Measurements from ENCODE around the gene SULF2.

SULF2 gene

DNA sequence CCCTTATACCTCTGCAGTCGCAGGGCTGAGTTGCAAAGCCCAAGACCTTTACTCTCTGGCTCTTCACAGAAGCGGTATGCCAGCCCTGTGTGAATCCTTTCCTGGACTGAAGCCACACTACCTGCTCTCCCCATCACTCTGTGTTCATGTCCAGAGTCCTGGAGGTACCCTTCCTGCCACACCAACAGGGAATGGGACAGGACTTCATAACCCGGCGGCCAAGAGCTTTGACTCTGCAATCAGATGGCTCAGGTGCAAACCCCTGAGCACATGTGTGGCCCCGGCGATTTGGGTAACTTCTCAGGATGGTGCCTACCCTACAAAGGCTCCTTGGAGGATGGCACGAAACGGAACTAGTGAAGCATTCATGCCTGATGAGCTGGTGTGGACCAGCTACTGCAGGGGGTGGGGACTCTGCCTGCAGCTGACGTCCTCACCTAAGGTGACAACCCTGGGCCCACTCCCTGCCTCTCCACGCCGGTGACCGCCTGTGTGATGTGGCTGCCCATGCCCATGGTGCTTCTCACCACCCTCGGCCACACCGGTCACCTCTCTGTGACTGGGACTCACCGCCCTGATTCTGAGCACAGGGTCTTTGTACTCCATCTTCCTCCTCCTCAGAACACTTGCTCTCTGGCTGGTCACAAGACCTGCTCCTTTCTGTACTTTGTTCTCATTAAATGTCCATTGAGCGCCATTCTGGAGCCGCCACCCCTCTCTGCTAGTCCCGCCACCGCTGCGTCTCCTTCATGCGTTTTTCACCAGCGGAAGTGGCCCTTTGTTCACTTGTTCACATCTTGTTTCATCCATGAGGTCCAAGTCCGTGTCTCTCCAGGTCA is 116.7 kb downstream of the SULF2 start:
- no peak for DNase-seq (ENCODE audit: low read depth)

DNA sequence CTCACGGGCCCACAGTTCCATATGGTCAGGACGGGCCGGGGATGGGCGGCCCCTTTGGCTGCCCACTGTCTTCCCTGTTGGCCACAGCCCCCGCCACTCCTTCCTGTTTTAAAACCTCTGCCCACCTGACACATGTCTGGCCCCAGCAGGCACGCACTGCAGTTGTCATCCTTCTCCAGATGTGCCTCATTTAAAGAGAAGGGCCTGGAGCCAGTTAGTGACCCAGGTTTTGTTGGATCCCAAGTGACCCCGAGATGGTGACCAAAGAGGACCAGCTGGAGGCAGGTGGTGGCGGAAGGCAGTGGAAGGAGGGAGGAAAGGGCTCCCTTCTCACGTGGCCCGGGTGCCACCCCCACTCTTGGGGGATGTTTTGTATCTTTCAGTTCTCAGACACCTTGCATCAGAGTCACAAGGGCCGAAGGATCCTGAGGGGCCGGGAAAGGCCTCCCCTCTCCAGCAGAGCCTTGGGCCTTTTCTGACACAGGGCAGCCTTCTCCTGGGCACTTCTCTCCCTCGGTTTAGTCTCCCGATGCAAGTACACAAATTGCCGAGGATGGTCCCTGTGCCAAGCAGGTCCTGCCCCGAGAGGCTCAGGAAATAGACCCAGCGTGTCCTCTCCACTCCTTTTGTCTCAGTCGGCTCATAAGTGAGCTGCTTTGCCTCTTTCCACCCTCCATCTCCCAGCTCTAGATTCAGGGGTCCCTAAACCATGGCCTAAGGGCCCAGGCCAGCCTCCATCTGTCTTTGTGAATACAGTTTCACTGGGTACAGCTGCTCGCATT is 117.6 kb downstream of the SULF2 start:
- no peak for DNase-seq (ENCODE audit: low read depth)

DNA sequence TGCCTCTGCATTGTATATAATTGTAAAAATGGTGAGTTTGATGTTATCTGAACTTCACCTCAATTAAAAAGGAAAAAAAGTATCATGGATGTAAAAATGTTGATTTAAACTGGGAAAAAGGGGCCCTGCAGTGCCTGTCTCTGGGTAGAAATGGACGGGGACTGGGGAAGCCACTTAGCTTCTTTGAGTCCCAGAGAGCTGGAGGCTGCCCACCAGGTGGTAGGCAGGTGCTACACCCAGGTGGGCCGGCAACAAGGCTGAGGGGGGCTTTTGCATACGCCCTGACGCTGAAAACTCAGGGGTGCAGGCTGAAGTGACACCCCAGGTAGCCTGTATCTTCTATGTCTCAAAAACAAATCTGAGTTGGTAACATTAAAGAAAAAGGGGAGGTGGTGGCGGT is 118.2 kb downstream of the SULF2 start:
- DNase-seq (ENCODE audit: low read depth) = no peak

DNA sequence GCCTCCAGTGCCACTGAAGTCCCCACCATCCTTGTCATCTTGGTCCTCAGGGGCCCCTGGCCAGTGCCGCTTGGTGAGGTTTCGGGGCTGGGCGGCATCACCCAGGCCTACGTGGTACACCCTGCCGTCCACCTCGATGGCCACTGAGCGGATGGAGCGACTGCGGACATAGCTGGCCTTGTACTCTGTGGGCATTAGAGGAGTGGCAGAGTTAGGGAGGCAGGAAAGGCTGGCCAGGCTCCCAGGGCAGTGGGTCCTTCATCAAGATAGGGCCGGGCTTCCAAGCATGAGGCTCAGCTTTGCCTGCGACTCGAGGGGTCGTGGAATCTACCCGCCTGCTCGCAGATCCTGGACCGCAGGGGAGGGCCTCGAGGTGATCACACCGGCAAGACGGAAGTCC is 119.0 kb downstream of the SULF2 start:
- no peak for DNase-seq (ENCODE audit: low read depth)

DNA sequence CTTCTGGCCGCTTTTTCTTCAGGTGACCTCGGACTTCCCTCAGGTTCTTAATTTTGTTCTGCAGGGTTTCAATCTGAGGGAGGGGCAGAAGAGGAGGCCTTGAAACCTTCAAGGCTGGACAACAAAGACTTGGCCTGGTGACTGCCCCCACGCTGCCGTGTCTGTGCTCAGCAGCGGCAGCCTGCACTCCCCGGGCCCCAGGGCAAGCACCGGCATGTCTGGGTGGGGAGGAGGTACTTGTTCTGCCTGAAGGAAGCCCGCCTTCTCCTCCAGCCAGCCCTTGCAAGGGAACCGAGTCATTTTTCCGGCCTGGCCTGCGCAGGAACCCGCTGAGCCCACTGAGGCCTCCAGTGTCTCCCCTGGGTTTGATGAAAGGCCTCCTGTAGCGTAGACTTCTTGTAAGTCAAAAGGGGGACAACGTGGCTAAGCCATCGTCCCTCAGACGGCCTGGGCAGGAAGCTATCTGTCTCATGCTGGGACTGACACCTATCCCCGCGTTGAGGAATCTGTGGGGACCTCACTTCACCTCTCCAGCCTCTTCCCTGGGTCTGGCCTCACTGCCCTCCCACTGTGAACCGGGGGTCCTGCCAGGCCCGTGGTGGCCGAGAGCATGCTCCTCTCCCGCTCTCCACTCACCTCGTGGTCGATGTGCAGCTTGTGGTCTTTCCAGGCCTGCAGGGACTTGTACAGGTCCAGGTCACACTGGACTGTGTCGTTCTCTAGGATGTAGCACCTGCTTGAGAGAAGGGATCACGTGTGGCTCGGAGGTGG is 119.9 kb downstream of the SULF2 start:
- no peak for DNase-seq (ENCODE audit: low read depth)

DNA sequence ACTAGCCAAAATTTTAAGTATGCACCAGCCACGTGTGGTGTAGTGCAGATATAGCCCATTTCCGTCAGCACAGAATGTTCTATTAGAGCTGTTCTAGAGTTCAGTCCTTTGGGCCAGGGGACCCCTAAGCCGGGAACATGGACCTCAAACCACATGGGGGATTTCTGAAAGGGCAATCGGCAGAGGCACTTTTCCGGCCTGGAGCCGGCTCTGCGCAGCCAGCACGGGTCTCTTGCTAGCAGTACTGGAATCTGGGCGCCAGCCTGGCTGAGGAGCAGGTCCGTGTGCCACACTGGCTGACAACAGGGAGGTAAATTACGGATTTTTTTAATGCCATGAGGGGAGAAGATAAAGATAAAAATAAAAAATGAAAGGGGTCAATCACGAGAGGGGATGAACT is 120.5 kb downstream of the SULF2 start:
- no peak for DNase-seq (ENCODE audit: low read depth)

DNA sequence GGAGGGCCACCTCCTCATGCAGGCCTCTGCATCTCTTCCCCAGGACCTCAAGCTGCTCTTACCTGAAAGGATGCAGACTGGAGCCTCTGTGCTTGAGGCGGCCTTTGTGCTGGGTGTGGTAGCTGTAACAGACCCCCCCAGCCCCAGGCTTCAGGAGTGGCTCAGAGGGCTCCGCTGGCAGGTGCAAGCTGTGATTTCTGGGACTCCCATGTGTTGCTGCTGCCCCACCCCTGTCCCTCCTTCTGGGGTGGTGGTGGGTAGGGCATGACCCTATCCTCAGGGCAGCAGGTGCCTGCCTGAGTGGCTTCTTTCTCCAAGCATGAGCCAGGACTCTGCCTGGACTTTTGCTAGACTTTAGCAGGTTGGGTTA is 121.2 kb downstream of the SULF2 start:
- DNase-seq (ENCODE audit: low read depth) = no peak

DNA sequence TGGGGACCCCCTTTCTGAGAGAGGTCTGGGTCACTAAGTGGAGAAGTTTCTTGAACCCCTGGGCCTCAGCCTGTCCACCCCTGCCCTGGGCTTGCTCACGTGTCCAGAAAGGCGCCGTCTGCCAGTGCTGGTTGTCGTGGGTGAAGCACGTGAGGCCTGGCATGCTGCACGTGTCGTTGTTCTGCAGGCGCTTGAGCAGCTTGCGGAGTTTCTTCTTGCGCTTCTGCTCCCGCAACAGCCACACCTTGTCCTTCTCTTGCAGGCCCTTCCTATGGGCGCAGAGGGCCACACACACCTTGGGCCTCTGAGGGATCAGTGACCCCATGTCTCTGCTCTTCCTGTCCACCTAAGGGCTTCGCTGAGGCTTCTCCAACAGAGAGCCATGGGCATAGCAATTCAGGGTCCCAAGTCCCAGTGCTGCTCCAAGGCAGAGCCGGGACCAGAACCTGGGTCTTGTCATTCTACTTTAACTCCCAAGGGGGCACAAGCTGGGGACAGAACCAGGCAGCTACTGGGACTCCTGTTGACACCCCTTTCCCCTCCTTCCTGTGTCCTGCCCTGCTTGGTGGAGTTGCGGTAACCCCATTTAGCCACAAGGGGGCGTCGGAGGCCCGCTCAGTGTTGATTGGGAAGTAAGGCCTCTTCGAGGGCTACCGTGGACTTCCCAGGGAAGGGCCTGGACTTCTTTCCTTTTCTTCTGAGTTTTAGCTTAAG is 121.8 kb downstream of the SULF2 start:
- DNase-seq (ENCODE audit: low read depth) = peak; percentile 53

DNA sequence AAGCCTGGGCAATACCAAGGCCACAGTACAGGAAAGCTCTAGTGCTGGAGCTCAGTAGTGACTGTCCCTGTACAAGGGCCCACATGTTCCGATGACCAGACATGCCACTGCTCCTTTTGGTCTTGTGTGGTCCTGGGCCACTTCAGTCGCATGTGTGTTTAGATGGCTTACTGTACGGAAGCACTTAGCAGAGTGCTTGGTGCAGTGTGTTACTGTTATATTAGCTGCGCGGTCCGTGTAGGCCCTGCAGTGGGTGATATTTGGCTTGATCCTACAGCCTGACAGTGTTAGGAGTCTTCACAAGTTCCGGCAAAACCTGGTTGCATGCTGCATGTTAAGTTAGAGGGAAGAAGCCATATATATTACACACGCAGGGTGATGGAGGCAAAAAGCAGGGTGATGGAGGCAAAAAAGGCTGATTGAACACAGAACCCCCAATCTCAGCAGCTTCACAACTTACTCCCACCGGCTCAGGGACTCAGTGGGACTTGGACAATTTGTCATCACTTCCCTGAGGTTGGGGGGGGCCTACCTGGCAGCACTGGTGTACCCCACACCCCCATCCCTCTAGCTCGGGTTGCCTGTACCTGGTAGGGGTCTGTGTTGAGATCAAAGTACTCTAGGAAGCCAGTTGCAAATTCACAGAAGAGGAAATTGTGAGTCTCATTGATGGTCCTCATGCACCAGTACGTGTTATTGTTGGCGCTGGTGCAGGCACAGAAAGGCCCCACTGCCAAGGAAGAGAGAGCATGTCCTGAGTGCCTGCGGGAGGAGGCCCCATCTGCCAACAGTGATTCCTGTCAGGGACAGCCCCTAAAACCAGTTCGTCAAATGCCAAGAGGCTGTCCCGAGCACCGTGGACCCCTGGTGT is 122.6 kb downstream of the SULF2 start:
- DNase-seq (ENCODE audit: low read depth) = no peak

DNA sequence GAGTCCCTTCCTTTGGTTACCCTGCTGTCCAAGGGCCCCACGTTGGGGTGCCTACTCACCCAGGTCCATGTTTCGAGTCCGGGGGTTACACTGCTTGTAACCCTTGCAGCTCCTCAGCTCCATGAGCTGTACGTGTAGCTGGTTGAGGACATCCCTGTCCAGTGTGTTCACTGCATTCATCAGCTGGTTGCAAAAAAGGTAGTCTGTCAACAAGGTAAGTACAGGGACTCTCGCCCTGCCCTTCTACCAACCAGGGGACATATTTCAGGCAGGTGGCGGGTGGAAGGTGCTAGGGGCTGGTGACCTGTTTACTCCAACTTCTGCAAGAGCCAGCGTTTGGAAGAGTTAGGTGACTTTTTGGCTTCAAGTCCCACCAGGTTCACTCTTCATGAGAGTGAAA is 123.6 kb downstream of the SULF2 start:
- no peak for DNase-seq (ENCODE audit: low read depth)

DNA sequence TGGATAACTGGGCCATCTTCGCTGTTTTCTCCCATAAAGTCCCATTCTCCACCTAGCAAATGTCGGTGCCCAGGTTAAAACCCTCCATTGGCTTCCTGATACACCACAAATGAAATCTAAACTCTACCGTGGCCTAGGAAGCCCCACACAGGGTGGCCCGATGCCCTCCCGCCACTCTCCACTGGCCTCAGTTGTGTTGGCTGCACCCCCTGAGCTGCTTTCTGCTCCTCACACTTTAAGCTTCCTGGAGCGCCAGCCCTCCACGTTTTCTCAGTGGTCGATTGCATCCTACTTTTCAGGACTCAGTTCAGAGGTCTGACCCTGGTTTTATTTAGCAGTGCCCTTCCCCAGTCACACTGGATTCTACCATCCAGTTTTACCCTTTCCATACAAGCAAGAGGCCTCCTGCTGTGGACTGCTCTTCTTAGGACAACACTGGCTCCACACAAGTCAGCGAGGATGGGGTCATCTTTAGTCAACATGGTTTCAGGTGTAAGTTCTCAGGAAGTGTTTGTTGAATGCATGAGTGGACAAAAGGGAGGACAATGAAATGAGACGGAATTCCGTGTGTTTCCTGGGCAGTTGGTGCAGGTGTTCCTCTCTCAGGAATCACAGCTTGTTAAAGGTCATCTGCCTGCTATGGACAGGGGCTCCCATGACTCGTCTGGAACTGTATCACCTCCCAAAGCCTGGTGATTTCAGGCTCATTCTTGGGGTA is 124.1 kb downstream of the SULF2 start:
- no peak for DNase-seq (ENCODE audit: low read depth)

DNA sequence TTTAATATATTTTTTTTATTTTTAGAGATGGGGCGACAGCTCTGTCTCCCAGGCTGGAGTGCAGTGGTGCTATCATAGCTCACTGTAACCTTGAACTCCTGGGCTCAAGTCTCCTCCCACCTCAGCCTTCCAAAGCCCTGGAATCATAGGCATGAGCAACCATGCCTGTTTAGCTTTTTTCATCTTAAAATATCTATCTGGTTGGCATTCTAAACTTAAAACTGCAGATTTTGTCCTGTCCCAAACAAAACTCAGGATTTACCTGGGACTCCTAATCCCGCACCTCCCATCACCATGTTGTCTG is 124.7 kb downstream of the SULF2 start:
- DNase-seq (ENCODE audit: low read depth) = no peak

DNA sequence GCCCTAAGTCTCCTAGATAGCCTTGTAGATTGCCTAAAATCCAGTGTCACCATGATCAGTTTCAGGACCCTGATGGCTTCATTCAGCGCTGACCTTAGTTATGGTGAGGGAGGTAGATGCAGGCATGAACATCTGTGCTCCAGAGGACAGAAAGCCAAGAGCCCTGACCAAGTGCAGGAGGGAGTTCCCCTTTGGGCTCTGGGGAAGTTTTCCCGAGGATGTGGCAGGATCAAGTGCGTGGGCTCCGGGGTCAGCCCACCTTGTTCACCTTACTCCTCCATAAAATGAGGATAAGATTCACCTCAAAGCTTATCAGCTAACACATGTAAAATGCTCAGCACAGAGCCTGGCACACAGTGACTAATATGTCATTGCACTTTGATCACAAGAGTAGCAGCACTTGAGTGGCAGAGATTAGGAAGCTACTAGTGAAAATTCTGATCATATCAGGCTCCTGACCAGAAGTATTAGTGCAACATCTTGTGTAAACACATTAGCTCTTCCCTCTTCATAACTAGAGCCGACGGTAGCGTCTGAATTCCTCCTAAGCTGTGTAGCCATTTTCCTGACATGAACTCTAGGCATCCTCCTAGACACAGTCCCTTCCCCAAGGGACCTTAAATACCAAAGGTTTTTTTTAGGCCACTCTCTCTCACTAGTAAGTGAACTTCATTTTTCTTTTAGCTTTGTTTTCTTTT is 125.2 kb downstream of the SULF2 start:
- DNase-seq (ENCODE audit: low read depth) = no peak

DNA sequence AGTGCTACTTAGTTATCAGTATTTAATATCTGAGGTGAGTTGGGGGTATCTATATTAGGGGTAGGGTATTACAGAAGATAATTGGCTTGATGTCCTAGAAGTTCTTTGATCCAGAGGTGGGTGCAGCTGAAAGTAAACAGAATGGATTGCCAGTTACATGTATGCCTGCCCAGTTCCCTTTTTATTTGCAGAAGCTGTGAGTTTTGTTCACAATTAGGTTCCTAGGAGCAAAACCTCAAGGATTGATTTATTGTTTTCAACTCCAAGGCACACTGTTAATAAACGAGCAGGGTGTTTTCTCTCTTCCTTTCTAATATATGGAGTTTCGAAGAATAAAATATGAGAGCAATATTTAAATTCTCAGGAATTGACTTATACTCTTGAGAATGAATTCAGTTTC is 129.0 kb downstream of the SULF2 start:
- no peak for DNase-seq (ENCODE audit: low read depth)

DNA sequence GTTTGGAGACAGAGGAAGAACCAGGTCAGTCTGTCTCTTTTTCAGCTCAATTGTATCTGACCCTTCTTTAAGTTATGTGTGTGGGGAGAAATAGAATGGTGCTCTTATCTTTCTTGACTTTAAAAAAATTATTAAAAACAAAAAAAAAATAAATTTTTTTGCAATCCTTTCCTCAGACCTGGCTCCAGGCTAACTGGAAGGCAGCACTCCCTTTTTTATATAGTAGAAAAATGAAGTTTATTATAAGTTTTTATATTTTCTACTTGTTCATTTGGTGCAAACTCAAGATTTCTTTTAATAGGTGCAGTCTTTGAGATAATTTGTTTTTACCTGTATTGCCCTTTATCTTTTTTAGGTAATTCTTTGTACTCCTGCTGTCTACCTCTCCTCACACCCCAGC is 129.6 kb downstream of the SULF2 start:
- DNase-seq (ENCODE audit: low read depth) = no peak

DNA sequence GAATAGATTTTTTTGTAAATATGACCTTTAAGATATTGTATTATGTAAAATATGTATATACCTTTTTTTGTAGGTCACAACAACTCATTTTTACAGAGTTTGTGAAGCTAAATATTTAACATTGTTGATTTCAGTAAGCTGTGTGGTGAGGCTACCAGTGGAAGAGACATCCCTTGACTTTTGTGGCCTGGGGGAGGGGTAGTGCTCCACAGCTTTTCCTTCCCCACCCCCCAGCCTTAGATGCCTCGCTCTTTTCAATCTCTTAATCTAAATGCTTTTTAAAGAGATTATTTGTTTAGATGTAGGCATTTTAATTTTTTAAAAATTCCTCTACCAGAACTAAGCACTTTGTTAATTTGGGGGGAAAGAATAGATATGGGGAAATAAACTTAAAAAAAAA is 130.9 kb downstream of the SULF2 start:
- no peak for DNase-seq (ENCODE audit: low read depth)

DNA sequence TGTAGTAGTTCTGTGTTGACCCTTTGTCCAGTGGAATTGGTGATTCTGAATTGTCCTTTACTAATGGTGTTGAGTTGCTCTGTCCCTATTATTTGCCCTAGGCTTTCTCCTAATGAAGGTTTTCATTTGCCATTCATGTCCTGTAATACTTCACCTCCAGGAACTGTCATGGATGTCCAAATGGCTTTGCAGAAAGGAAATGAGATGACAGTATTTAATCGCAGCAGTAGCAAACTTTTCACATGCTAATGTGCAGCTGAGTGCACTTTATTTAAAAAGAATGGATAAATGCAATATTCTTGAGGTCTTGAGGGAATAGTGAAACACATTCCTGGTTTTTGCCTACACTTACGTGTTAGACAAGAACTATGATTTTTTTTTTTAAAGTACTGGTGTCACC is 131.4 kb downstream of the SULF2 start:
- no peak for DNase-seq (ENCODE audit: low read depth)

DNA sequence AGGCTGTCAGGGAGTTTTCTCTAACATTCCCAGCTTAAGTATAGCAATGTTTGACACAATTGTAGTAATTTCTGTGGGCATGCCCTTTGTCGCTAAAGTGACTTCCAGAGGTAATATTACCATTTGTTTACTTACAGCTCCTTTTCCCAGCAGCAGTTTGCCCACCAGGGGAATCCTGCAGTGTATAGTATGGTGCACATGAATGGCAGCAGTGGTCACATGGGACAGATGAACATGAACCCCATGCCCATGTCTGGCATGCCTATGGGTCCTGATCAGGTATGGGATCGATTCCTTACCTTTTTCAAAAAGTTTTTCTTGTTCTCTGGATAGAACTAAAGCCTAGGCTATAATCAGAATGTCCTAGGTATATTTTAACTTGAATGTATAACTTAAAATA is 132.5 kb downstream of the SULF2 start:
- DNase-seq (ENCODE audit: low read depth) = no peak

DNA sequence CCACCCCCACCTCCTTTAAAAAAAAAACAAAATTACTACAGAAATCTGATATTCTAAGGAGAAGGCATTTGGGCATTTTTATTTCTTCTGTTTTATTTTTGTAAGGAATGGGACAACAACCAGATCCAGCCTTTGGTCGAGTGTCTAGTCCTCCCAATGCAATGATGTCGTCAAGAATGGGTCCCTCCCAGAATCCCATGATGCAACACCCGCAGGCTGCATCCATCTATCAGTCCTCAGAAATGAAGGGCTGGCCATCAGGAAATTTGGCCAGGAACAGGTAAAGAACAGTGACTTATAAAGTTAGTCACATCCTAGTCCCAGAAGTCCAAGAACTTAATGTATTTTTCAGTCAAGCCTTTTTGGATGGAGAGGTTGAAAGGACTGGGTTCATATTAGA is 133.0 kb downstream of the SULF2 start:
- DNase-seq (ENCODE audit: low read depth) = no peak

DNA sequence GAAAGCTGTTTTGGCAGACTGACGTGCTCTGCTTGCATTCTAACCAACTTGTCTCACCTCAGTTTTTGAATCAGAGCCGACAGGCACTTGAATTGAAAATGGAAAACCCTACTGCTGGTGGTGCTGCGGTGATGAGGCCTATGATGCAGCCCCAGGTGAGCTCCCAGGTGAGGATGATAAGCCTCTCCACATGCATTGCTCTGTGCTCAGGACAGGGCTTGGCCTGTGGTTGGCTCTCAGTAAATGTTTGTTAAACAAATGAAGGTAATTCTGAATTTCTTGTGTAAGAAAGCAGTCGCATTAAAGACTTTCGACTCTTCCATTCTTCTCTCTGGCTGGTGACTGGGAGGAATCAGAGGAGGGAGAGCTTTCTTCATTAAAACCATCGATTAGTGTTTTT is 136.3 kb downstream of the SULF2 start:
- no peak for DNase-seq (ENCODE audit: low read depth)
